SK-N-SH treated with all-trans-retinoic acid at 6 μM for 48 hours (cell line): ENCODE results near the gene NUDT4.

Experiments
- ARNTL ChIP-seq: fragments of 450-650 bp; formaldehyde crosslinking; IDR thresholded peaks from 2 replicates; pipeline ENCODE4 v1.5.0; 2020; ENCODE audit warnings: low read depth, mild to moderate bottlenecking, moderate library complexity, borderline replicate concordance
- CREB5 ChIP-seq: fragments of 250-450 bp; sonication (Bioruptor Pico); IDR thresholded peaks from 2 replicates; pipeline ENCODE4 v1.5.1; 2020; ENCODE audit warnings: low read depth, mild to moderate bottlenecking, moderate library complexity
- RARB ChIP-seq: fragments of 250-450 bp; sonication (Bioruptor Pico); IDR thresholded peaks from 2 replicates; pipeline ENCODE4 v1.8.0; 2021; ENCODE audit warnings: mild to moderate bottlenecking, moderate library complexity
- ZFP3 ChIP-seq: fragments of 250-450 bp; sonication (Bioruptor Pico); IDR thresholded peaks from 2 replicates; pipeline ENCODE4 v1.5.0; 2020; ENCODE audit warnings: mild to moderate bottlenecking, moderate library complexity
- ZFP30 ChIP-seq: fragments of 450-650 bp; formaldehyde crosslinking; IDR thresholded peaks from 2 replicates; pipeline ENCODE4 v1.5.0; 2022; ENCODE audit warnings: mild to moderate bottlenecking, moderate library complexity
- ZNF565 ChIP-seq: fragments of 450-650 bp; formaldehyde crosslinking; conservative IDR thresholded peaks from 2 replicates; pipeline ENCODE4 v1.5.0; 2020; ENCODE audit warnings: low read depth, mild to moderate bottlenecking, moderate library complexity
- ZNF8 ChIP-seq: fragments of 450-650 bp; formaldehyde crosslinking; IDR thresholded peaks from 2 replicates; pipeline ENCODE4 v1.5.0; 2020; ENCODE audit warnings: mild to moderate bottlenecking, moderate library complexity
- TF ChIP-seq, protein P1 (sequence below): fragments of 250-450 bp; sonication (Bioruptor Pico); IDR thresholded peaks from 2 replicates; pipeline ENCODE4 v1.5.0; 2020; ENCODE audit warnings: mild to moderate bottlenecking, moderate library complexity
- TF ChIP-seq, protein P2 (sequence below): fragments of 250-450 bp; sonication (Bioruptor Pico); IDR thresholded peaks from 2 replicates; pipeline ENCODE4 v1.8.0; 2020; ENCODE audit warnings: mild to moderate bottlenecking, moderate library complexity, borderline replicate concordance

GRCh38 chr12:93356214-93356613, 21.5 kb upstream of the NUDT4 start:
- TF ChIP-seq ZNF8 (CRISPR knock-in tag) (no peak), ZFP3 (CRISPR knock-in tag) (no peak), ZNF565 (CRISPR knock-in tag) (no peak), ARNTL (CRISPR knock-in tag) (no peak), CREB5 (CRISPR knock-in tag) (no peak), RARB (CRISPR knock-in tag) (no peak), ZFP30 (no peak)
- TF ChIP-seq, protein P1, sequence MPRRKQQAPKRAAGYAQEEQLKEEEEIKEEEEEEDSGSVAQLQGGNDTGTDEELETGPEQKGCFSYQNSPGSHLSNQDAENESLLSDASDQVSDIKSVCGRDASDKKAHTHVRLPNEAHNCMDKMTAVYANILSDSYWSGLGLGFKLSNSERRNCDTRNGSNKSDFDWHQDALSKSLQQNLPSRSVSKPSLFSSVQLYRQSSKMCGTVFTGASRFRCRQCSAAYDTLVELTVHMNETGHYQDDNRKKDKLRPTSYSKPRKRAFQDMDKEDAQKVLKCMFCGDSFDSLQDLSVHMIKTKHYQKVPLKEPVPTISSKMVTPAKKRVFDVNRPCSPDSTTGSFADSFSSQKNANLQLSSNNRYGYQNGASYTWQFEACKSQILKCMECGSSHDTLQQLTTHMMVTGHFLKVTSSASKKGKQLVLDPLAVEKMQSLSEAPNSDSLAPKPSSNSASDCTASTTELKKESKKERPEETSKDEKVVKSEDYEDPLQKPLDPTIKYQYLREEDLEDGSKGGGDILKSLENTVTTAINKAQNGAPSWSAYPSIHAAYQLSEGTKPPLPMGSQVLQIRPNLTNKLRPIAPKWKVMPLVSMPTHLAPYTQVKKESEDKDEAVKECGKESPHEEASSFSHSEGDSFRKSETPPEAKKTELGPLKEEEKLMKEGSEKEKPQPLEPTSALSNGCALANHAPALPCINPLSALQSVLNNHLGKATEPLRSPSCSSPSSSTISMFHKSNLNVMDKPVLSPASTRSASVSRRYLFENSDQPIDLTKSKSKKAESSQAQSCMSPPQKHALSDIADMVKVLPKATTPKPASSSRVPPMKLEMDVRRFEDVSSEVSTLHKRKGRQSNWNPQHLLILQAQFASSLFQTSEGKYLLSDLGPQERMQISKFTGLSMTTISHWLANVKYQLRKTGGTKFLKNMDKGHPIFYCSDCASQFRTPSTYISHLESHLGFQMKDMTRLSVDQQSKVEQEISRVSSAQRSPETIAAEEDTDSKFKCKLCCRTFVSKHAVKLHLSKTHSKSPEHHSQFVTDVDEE (CRISPR knock-in tag): no peak
- TF ChIP-seq, protein P2, sequence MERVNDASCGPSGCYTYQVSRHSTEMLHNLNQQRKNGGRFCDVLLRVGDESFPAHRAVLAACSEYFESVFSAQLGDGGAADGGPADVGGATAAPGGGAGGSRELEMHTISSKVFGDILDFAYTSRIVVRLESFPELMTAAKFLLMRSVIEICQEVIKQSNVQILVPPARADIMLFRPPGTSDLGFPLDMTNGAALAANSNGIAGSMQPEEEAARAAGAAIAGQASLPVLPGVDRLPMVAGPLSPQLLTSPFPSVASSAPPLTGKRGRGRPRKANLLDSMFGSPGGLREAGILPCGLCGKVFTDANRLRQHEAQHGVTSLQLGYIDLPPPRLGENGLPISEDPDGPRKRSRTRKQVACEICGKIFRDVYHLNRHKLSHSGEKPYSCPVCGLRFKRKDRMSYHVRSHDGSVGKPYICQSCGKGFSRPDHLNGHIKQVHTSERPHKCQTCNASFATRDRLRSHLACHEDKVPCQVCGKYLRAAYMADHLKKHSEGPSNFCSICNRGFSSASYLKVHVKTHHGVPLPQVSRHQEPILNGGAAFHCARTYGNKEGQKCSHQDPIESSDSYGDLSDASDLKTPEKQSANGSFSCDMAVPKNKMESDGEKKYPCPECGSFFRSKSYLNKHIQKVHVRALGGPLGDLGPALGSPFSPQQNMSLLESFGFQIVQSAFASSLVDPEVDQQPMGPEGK (CRISPR knock-in tag): no peak
